Lung (tissue), 12 donors: ENCODE results near the gene RPL13A. TPM values are rescaled to one million over a fixed set of nuclear protein-coding genes. Genes with fewer than 3 reads are reported as not detected.
A peak's percentile ranks its signal among the peaks of the same experiment; 100 is the strongest.

ENCODE experiments used
- ATAC-seq: fragments of 200-7000 bp; cut with Tn5 transposase; one replicate; pipeline ENCODE4 v1.9.1; 2020; ENCODE audit warnings: moderate number of reproducible peaks; ENCODE audit not compliant: insufficient read depth, low FRiP score
- DNase-seq, 3 donors: peaks; one replicate each; pipeline ENCODE4 v3.0.0-alpha.2; 2013 to 2017
- H3K27ac ChIP-seq, 2 donors: one replicate each; pipeline ENCODE4 v1.5.1; 2013; ENCODE audit warnings: mild to moderate bottlenecking in 2 of 2, moderate library complexity in 2 of 2, control low read depth in 1 of 2, inconsistent platforms in 1 of 2, low read depth in 1 of 2, low read length in 1 of 2
- H3K27me3 ChIP-seq, 3 donors: one replicate each; pipeline ENCODE4 v1.5.1; 2013; ENCODE audit warnings: low read length in 2 of 3; ENCODE audit not compliant: control insufficient read depth in 3 of 3, insufficient read depth in 3 of 3
- H3K36me3 ChIP-seq, 4 donors: one replicate each; pipeline ENCODE4 v1.5.1; 2013; ENCODE audit warnings: low read length in 4 of 4, mild to moderate bottlenecking in 1 of 4, moderate library complexity in 1 of 4; ENCODE audit not compliant: control insufficient read depth in 4 of 4, insufficient read depth in 4 of 4
- H3K4me1 ChIP-seq, 5 donors: one replicate each; pipeline ENCODE4 v1.5.1; 2013; ENCODE audit warnings: low read length in 5 of 5, mild to moderate bottlenecking in 2 of 5, moderate library complexity in 1 of 5; ENCODE audit not compliant: control insufficient read depth in 5 of 5, insufficient read depth in 5 of 5
- H3K4me3 ChIP-seq: one replicate; pipeline ENCODE4 v1.5.1; 2013; ENCODE audit warnings: mild to moderate bottlenecking, control low read depth, moderate library complexity
- H3K9ac ChIP-seq, 2 donors: one replicate each; pipeline ENCODE4 v1.5.1; 2013; ENCODE audit warnings: low read length in 2 of 2, control low read depth in 1 of 2; ENCODE audit not compliant: insufficient read depth in 1 of 2
- H3K9me3 ChIP-seq, 4 donors: one replicate each; pipeline ENCODE4 v1.5.1; 2013; ENCODE audit warnings: low read length in 3 of 4, mild to moderate bottlenecking in 1 of 4, moderate library complexity in 1 of 4; ENCODE audit not compliant: control insufficient read depth in 4 of 4, insufficient read depth in 3 of 4
- CTCF ChIP-seq: IDR thresholded peaks from 2 replicates; pipeline ENCODE4 v1.5.1; 2012; ENCODE audit warnings: mild to moderate bottlenecking; ENCODE audit errors: control extremely low read depth, extremely low read depth
- WGBS, 2 donors: extraction: QIAGEN DNeasy Blood & Tissue Kit; methylation state at CpG; one replicate each; pipeline ENCODE4 v1.1.7; 2013; 5-methylcytosine and 5-hydroxymethylcytosine counted together
- polyA plus RNA-seq, 2 donors: library from polyadenylated mRNA; stranded (reverse); fragments of 200-250 nt; gene quantifications; one replicate each; pipeline ENCODE4 v1.2.1, GENCODE V29; 2013
- total RNA-seq, 2 donors: library from RNA; depleted of rRNA in 1 of 2; stranded (reverse); fragments of >200 nt in 1 of 2; gene quantifications; one replicate each; pipeline ENCODE4 v1.2.1, GENCODE V29; 2014 to 2021
- donor health status: control.
- donor health status: control.
- donor health status: Bipolar disorder and iron deficiency.
- donor health status: healthy.
- donor health status: DM: yes; HTN: yes; CAD: no.

Gene RPL13A
- total and polyA plus RNA-seq, 4 donors = 1,499 to 2,816 (median 2,481) TPM

DNA sequence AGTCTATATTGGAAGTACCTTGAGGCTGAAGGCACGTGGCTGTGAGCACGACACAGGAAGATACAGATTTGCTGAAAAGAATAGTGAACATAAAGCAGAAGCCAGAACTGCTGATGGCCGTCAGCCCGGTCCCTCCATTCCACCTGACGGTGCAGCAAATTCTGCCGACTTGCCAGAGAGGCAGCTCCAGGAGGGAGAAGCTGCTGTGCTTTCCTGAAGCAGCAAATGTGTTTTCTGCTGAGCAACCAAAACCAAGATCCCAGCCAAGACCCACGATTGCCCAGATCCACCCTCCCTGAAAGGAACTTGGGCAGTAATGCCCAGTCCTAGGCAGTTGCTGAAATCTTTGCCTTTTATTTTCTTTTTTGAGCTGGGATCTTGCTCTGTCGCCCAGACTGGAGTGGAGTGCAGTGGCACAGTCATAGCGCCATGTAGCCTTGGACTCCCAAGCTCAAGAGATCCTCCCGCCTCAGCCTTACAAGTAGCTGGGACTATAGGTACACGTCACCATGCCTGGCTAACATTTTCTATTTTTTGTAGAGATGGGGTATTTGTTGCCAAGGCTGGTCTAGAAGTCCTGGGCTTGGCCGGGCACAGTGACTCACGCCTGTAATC is 33.4 kb downstream of the RPL13A start:
- Histone ChIP-seq H3K4me3 (no peak overlapping the region), H3K27me3 (no peaks in the 10 kb centered on the region), H3K9ac (no peak overlapping the region), H3K27ac (no peak overlapping the region), H3K9me3 (no peaks in the 10 kb centered on the region), H3K4me1 (peaks cover 0 to 1% (median 0%) of the 10 kb centered on the region in 5 donors), H3K36me3 (peaks cover 0 to 21% (median 13%) of the 10 kb centered on the region in 4 donors)
- ATAC-seq (no peak), DNase-seq (no peak)
- WGBS, 2 donors = 84 to 87% methylated on average over 13 of the region's 13 CpGs
- TF ChIP-seq CTCF = no peak

DNA sequence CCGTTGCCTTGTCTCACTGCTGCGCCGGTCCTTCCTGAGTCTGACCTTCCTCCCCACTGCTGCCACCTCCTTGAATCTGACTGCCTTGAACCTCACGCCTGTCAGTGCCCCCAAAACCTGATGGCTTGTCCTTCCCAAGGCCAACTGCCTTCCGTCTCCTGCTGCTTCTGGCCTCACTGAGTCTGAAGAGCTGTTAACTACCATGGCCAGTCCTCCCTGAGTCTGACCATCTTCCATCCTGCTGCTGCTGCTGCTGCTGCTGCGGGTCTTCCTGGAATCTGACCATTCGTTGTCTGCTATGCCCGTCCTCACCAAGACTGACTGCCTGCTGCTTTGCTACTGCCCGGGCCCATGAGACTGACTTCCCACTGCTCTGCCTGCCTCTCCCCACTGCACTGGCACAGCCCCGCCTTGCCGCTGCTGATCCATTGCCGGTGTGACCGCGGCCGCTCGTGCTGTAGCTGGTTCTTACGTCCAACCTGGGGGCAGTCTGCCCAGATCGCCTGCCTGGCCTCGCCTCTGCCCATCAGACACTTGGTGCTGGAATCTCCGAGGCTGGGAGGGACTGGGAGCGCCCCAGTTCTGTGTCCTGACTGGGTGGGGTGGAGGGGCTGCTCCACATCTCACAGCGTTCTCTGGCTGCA is 37.5 kb downstream of the RPL13A start:
- ATAC-seq = no peak
- TF ChIP-seq CTCF = no peak
- H3K36me3 ChIP-seq = peaks cover 0 to 26% (median 15%) of the 10 kb centered on the region in 4 donors
- peaks cover 0 to 8% (median 0%) of the 10 kb centered on the region in 5 donors for H3K4me1 ChIP-seq
- no peak overlapping the region for H3K9ac ChIP-seq
- no peak overlapping the region for H3K4me3 ChIP-seq
- DNase-seq = no peak
- H3K27me3 ChIP-seq = no peaks in the 10 kb centered on the region
- H3K9me3 ChIP-seq = no peaks in the 10 kb centered on the region
- WGBS, 2 donors = 88 to 90% methylated on average over 22 of the region's 22 CpGs
- no peak overlapping the region for H3K27ac ChIP-seq

DNA sequence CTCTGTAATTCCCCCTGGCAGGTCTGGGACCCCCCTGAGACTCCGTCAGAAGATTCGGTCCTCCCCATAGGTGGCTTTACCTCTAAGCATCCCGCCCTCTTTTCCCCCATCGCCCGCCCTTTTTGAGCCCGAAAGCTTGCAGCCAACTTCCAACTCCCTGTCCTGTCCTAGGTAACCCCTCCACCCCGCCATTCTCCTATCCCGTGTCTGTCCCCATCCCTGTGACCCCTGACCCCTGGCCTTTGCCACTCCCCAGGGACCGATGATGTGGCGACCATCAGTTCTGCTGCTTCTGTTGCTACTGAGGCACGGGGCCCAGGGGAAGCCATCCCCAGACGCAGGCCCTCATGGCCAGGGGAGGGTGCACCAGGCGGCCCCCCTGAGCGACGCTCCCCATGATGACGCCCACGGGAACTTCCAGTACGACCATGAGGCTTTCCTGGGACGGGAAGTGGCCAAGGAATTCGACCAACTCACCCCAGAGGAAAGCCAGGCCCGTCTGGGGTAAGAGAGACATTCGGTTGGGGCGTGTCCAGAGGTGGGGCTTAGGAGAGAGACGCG is 40.9 kb downstream of the RPL13A start:
- 65% methylated on average over 25 of the region's 25 CpGs for WGBS, 2 donors
- no peaks in the 10 kb centered on the region for H3K9me3 ChIP-seq
- H3K27ac ChIP-seq = peak overlapping the region in 1 of 2 donors; percentile 28
- no peaks in the 10 kb centered on the region for H3K27me3 ChIP-seq
- peaks cover 0 to 17% (median 16%) of the 10 kb centered on the region in 4 donors for H3K36me3 ChIP-seq
- H3K9ac ChIP-seq = peak overlapping the region in 1 of 2 donors; percentile 49
- DNase-seq (peak in 1 of 3 donors; percentile 26), ATAC-seq (no peak)
- peaks cover 0 to 12% (median 3%) of the 10 kb centered on the region in 5 donors for H3K4me1 ChIP-seq
- TF ChIP-seq CTCF = no peak
- no peak overlapping the region for H3K4me3 ChIP-seq
